Measurements from ENCODE around the gene TSHZ2.

- TF ChIP-seq, protein P1, sequence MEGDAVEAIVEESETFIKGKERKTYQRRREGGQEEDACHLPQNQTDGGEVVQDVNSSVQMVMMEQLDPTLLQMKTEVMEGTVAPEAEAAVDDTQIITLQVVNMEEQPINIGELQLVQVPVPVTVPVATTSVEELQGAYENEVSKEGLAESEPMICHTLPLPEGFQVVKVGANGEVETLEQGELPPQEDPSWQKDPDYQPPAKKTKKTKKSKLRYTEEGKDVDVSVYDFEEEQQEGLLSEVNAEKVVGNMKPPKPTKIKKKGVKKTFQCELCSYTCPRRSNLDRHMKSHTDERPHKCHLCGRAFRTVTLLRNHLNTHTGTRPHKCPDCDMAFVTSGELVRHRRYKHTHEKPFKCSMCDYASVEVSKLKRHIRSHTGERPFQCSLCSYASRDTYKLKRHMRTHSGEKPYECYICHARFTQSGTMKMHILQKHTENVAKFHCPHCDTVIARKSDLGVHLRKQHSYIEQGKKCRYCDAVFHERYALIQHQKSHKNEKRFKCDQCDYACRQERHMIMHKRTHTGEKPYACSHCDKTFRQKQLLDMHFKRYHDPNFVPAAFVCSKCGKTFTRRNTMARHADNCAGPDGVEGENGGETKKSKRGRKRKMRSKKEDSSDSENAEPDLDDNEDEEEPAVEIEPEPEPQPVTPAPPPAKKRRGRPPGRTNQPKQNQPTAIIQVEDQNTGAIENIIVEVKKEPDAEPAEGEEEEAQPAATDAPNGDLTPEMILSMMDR (conservative IDR thresholded peaks at IDR 0.05; ENCODE audit: low read depth, low read length), result no peak
- no peak for TF ChIP-seq RCOR1 (IDR thresholded peaks at IDR 0.05; ENCODE audit: insufficient replicate concordance, low read length)
- no peak for TF ChIP-seq RAD21 (IDR thresholded peaks at IDR 0.05; ENCODE audit: low read length)
Measured at GRCh38 chr20:53527196-53527595, 555.0 kb downstream of the TSHZ2 start.

All from IMR-90 (cell line).